H9 (cell line): ENCODE results near the gene VPS35L. TPM values are rescaled to one million over a fixed set of nuclear protein-coding genes. Genes with fewer than 3 reads are reported as not detected.

ENCODE experiments used
- DNase-seq: peaks from one replicate; pipeline ENCODE4 v3.0.0-alpha.2; 2017
- H2AFZ ChIP-seq: one replicate; pipeline ENCODE4 v1.6.1; 2013; ENCODE audit warnings: mild to moderate bottlenecking, low read length, control low read depth, moderate library complexity
- H2AK5ac ChIP-seq: 2 replicates; pipeline ENCODE4 v1.6.1; 2013; ENCODE audit warnings: low read length, control low read depth, mixed read lengths; ENCODE audit not compliant: insufficient read length
- H2BK120ac ChIP-seq: one replicate; pipeline ENCODE4 v1.6.1; 2013; ENCODE audit warnings: low read depth, mild to moderate bottlenecking, low read length, control low read depth, inconsistent platforms; ENCODE audit not compliant: poor library complexity, severe bottlenecking
- H2BK12ac ChIP-seq: 2 replicates; pipeline ENCODE4 v1.6.1; 2013; ENCODE audit warnings: low read length, control low read depth, mixed read lengths, low read depth; ENCODE audit not compliant: insufficient read length
- H2BK15ac ChIP-seq: 2 replicates; pipeline ENCODE4 v1.6.1; 2013; ENCODE audit warnings: low read depth, low read length, control low read depth
- H2BK20ac ChIP-seq: one replicate; pipeline ENCODE4 v1.6.1; 2013; ENCODE audit warnings: low read depth, mild to moderate bottlenecking, low read length, control low read depth, inconsistent platforms; ENCODE audit not compliant: poor library complexity, severe bottlenecking
- H2BK5ac ChIP-seq: 2 replicates; pipeline ENCODE4 v1.6.1; 2013; ENCODE audit warnings: low read length, control low read depth, mixed read lengths; ENCODE audit not compliant: insufficient read length
- H3K14ac ChIP-seq: 2 replicates; pipeline ENCODE4 v1.6.1; 2013; ENCODE audit warnings: low read length, control low read depth; ENCODE audit not compliant: insufficient read depth
- H3K18ac ChIP-seq: 2 replicates; pipeline ENCODE4 v1.6.1; 2013; ENCODE audit warnings: low read depth, mild to moderate bottlenecking, mixed read lengths, low read length, control low read depth; ENCODE audit not compliant: insufficient read length
- H3K23ac ChIP-seq: 2 replicates; pipeline ENCODE4 v1.6.1; 2013; ENCODE audit warnings: low read length, control low read depth, mixed read lengths, low read depth; ENCODE audit not compliant: insufficient read length
- H3K23me2 ChIP-seq: 2 replicates; pipeline ENCODE4 v1.6.1; 2013; ENCODE audit warnings: low read depth, mild to moderate bottlenecking, mixed read lengths, low read length, control low read depth; ENCODE audit not compliant: insufficient read length, poor library complexity, severe bottlenecking
- H3K27ac ChIP-seq: 2 replicates; pipeline ENCODE4 v1.5.1; 2013; ENCODE audit warnings: low read length, control low read depth, mixed read lengths, low read depth; ENCODE audit not compliant: insufficient read length
- H3K27me3 ChIP-seq: 2 replicates; pipeline ENCODE4 v1.6.1; 2013; ENCODE audit warnings: low read length, control low read depth, inconsistent platforms; ENCODE audit not compliant: insufficient read depth
- H3K4ac ChIP-seq: 2 replicates; pipeline ENCODE4 v1.6.1; 2013; ENCODE audit warnings: low read depth, mild to moderate bottlenecking, control low read depth, inconsistent platforms, low read length, moderate library complexity
- H3K4me1 ChIP-seq: 2 replicates; pipeline ENCODE4 v1.6.1; 2013; ENCODE audit warnings: low read length, control low read depth, inconsistent platforms; ENCODE audit not compliant: insufficient read depth
- H3K4me2 ChIP-seq: 2 replicates; pipeline ENCODE4 v1.6.1; 2013; ENCODE audit warnings: low read length, control low read depth, mixed read lengths; ENCODE audit not compliant: insufficient read length, insufficient read depth
- H3K56ac ChIP-seq: 2 replicates; pipeline ENCODE4 v1.6.1; 2013; ENCODE audit warnings: low read depth, mild to moderate bottlenecking, mixed read lengths, low read length, control low read depth; ENCODE audit not compliant: insufficient read length
- H3K79me1 ChIP-seq: 2 replicates; pipeline ENCODE4 v1.6.1; 2013; ENCODE audit warnings: low read depth, mild to moderate bottlenecking, moderate library complexity, low read length, control low read depth, inconsistent platforms; ENCODE audit not compliant: insufficient read depth, poor library complexity, severe bottlenecking
- H3K79me2 ChIP-seq: 2 replicates; pipeline ENCODE4 v1.6.1; 2013; ENCODE audit warnings: low read length, control low read depth, inconsistent platforms; ENCODE audit not compliant: insufficient read depth
- H3K9ac ChIP-seq: 2 replicates; pipeline ENCODE4 v1.6.1; 2013; ENCODE audit warnings: low read length, control low read depth, mixed read lengths; ENCODE audit not compliant: insufficient read length; ENCODE audit errors: extremely low read depth
- H3K9me3 ChIP-seq: one replicate; pipeline ENCODE4 v1.6.1; 2013; ENCODE audit warnings: low read depth, low read length, inconsistent platforms; ENCODE audit not compliant: control insufficient read depth
- H3T11ph ChIP-seq: one replicate; pipeline ENCODE4 v1.6.1; 2013; ENCODE audit warnings: mild to moderate bottlenecking, low read length, control low read depth, inconsistent platforms
- H4K20me1 ChIP-seq: one replicate; pipeline ENCODE4 v1.6.1; 2013; ENCODE audit not compliant: control insufficient read depth, insufficient read length, insufficient read depth
- H4K5ac ChIP-seq: 2 replicates; pipeline ENCODE4 v1.6.1; 2013; ENCODE audit warnings: low read depth, mild to moderate bottlenecking, mixed read lengths, low read length, control low read depth; ENCODE audit not compliant: insufficient read length
- H4K8ac ChIP-seq: replicated peaks from 2 replicates; pipeline ENCODE4 v1.6.1; 2013; ENCODE audit warnings: low read length, control low read depth, mixed read lengths, low read depth; ENCODE audit not compliant: insufficient read length
- H4K91ac ChIP-seq: 2 replicates; pipeline ENCODE4 v1.6.1; 2013; ENCODE audit warnings: low read depth, mild to moderate bottlenecking, moderate library complexity, mixed read lengths, low read length, control low read depth; ENCODE audit not compliant: insufficient read length
- H3K27ac Mint-ChIP-seq, 3 experiments: 2 replicates in 2 of 3; 3 replicates in 1 of 3; pipeline ENCODE4 v1.8.0; 2020 to 2021; ENCODE audit warnings: mixed read lengths in 3 of 3, mild to moderate bottlenecking in 1 of 3, moderate library complexity in 1 of 3
- H3K27me3 Mint-ChIP-seq: 2 replicates; pipeline ENCODE4 v1.8.0; 2021; ENCODE audit warnings: low read depth, mild to moderate bottlenecking, moderate library complexity, mixed read lengths
- H3K36me3 Mint-ChIP-seq, 3 experiments: 2 replicates in 2 of 3; 3 replicates in 1 of 3; pipeline ENCODE4 v1.8.0; 2020 to 2021; ENCODE audit warnings: low read depth in 3 of 3, mixed read lengths in 3 of 3; ENCODE audit not compliant: insufficient read depth in 1 of 3
- H3K4me1 Mint-ChIP-seq, 2 experiments: 2 replicates each; pipeline ENCODE4 v1.8.0; 2020; ENCODE audit warnings: mixed read lengths in 2 of 2
- H3K4me3 Mint-ChIP-seq, 2 experiments: 2 replicates in 1 of 2; 3 replicates in 1 of 2; pipeline ENCODE4 v1.8.0; 2020 to 2021; ENCODE audit warnings: mild to moderate bottlenecking in 2 of 2, mixed read lengths in 2 of 2, moderate library complexity in 1 of 2
- H3K9me3 Mint-ChIP-seq, 2 experiments: 2 replicates in 1 of 2; 3 replicates in 1 of 2; pipeline ENCODE4 v1.8.0; 2020; ENCODE audit warnings: mild to moderate bottlenecking in 2 of 2, mixed read lengths in 2 of 2, moderate library complexity in 1 of 2
- CTCF ChIP-seq: fragments of 200-600 bp; sonication (generic); conservative IDR thresholded peaks from 3 replicates; pipeline ENCODE4 v1.8.0; 2021; ENCODE audit warnings: antibody characterized with exemption, mild to moderate bottlenecking
- WGBS: extraction: QIAGEN DNeasy Blood & Tissue Kit; methylation state at CpG from one replicate; pipeline ENCODE4 v1.1.7; 2013; ENCODE audit warnings: missing lambda C conversion rate, low lambda C conversion rate, mixed read lengths; ENCODE audit not compliant: insufficient read length; ENCODE audit errors: extremely low coverage; 5-methylcytosine and 5-hydroxymethylcytosine counted together
- total RNA-seq: library from RNA; stranded (reverse); gene quantifications from 2 replicates; pipeline ENCODE4 v1.2.1, GENCODE V29; 2021

Gene VPS35L
- total RNA-seq, 1 experiment from 2014 or later: 58.4 TPM

GRCh38 chr16:19521471-19522396, 33.8 kb upstream of the VPS35L start, which contains the start of gene GDE1:
Gene GDE1 (minus strand): TSS chr16:19522098. CDS start chr16:19521964, 134 bp downstream.
- no peaks in the 10 kb centered on the region for H3K27me3 ChIP-seq
- TF ChIP-seq CTCF: peak; percentile 34
- no peaks in the 10 kb centered on the region for H3K79me1 ChIP-seq
- H3K9me3 Mint-ChIP-seq: no peaks in the 10 kb centered on the region
- no peak within 1 kb of the TSS for H2BK5ac ChIP-seq
- H3K27ac ChIP-seq: no peak within 1 kb of the TSS
- H3K4me3 Mint-ChIP-seq: peak within 1 kb of the TSS; percentile 87 to 92
- H2BK20ac ChIP-seq: no peak within 1 kb of the TSS
- no peak within 1 kb of the TSS for H2BK12ac ChIP-seq
- peak within 1 kb of the TSS; percentile 81 to 97 (median 92) for H3K27ac Mint-ChIP-seq
- H2AK5ac ChIP-seq: no peak within 1 kb of the TSS
- no peak within 1 kb of the TSS for H3K4ac ChIP-seq
- H3K23me2 ChIP-seq: peaks cover 18% of the 10 kb centered on the region
- H3K9me3 ChIP-seq: no peaks in the 10 kb centered on the region
- H3K4me2 ChIP-seq: peak within 1 kb of the TSS; percentile 97
- H4K91ac ChIP-seq: no peak within 1 kb of the TSS
- H3K23ac ChIP-seq: no peak within 1 kb of the TSS
- H3K14ac ChIP-seq: peak within 1 kb of the TSS; percentile 90; the same call in 1 of the 2 replicates
- no peak within 1 kb of the TSS for H4K8ac ChIP-seq
- H3K79me2 ChIP-seq: peaks cover 7% of the 10 kb centered on the region; the same call in 1 of the 2 replicates
- H2BK15ac ChIP-seq: no peak within 1 kb of the TSS
- H3K4me1 ChIP-seq: 0 out of 2 replicates have a peak, but pooled peaks cover 3% of the 10 kb centered on the region
- DNase-seq: peak; percentile 97
- H3K27me3 Mint-ChIP-seq: no peaks in the 10 kb centered on the region
- no peak within 1 kb of the TSS for H4K5ac ChIP-seq
- peak within 1 kb of the TSS; percentile 20 for H3K18ac ChIP-seq
- no peak within 1 kb of the TSS for H2AFZ ChIP-seq
- H3K9ac ChIP-seq: peak within 1 kb of the TSS; percentile 85
- no peak within 1 kb of the TSS for H3T11ph ChIP-seq
- H3K4me1 Mint-ChIP-seq: peaks cover 42 to 46% of the 10 kb centered on the region in 2 experiments
- no CpG with 5 or more reads among the region's 62 CpGs for whole genome bisulfite sequencing
- H3K56ac ChIP-seq: no peak within 1 kb of the TSS
- no peaks in the 10 kb centered on the region for H4K20me1 ChIP-seq
- H2BK120ac ChIP-seq: no peak within 1 kb of the TSS
- H3K36me3 Mint-ChIP-seq: peaks cover 5 to 23% (median 11%) of the 10 kb centered on the region in 3 experiments; a peak in 5 of 7 replicates
